Esophagus (tissue), 2 donors: ENCODE results near the gene UBASH3A. TPM values are rescaled to one million over a fixed set of nuclear protein-coding genes. Genes with fewer than 3 reads are reported as not detected.

Experiments used
- H3K27ac ChIP-seq, 2 donors: one replicate each; pipeline ENCODE4 v1.5.1; 2013; ENCODE audit warnings: low read depth in 2 of 2, mild to moderate bottlenecking in 2 of 2, inconsistent platforms in 1 of 2, low read length in 1 of 2, moderate library complexity in 1 of 2
- H3K27me3 ChIP-seq, 2 donors: one replicate each; pipeline ENCODE4 v1.6.1; 2013; ENCODE audit warnings: low read length in 2 of 2, control low read depth in 1 of 2, mild to moderate bottlenecking in 1 of 2; ENCODE audit not compliant: insufficient read depth in 2 of 2, control insufficient read depth in 1 of 2
- H3K36me3 ChIP-seq, 2 donors: one replicate each; pipeline ENCODE4 v1.6.1; 2013; ENCODE audit warnings: low read length in 1 of 2; ENCODE audit not compliant: control insufficient read depth in 2 of 2, insufficient read depth in 2 of 2
- H3K4me1 ChIP-seq, 2 donors: one replicate each; pipeline ENCODE4 v1.6.1; 2013; ENCODE audit warnings: low read length in 1 of 2; ENCODE audit not compliant: control insufficient read depth in 2 of 2, insufficient read depth in 2 of 2
- H3K4me3 ChIP-seq, 2 donors: one replicate each; pipeline ENCODE4 v1.5.1; 2013; ENCODE audit warnings: low read length in 2 of 2, mild to moderate bottlenecking in 2 of 2, low read depth in 1 of 2, moderate library complexity in 1 of 2
- H3K9me3 ChIP-seq, 2 donors: one replicate each; pipeline ENCODE4 v1.6.1; 2013; ENCODE audit warnings: mild to moderate bottlenecking in 2 of 2, low read depth in 1 of 2, low read length in 1 of 2, moderate library complexity in 1 of 2; ENCODE audit not compliant: control insufficient read depth in 2 of 2, insufficient read depth in 1 of 2
- WGBS, 2 donors: extraction: QIAGEN DNeasy Blood & Tissue Kit; methylation state at CpG; one replicate each; pipeline ENCODE4 v1.1.7; 2013; 5-methylcytosine and 5-hydroxymethylcytosine counted together
- polyA plus RNA-seq, 2 donors: library from polyadenylated mRNA; stranded (reverse); fragments of 200-250 nt; gene quantifications; one replicate each; pipeline ENCODE4 v1.2.3, GENCODE V29; 2013
- donor health status: healthy with polysubstance abuse.
- donor health status: Bipolar disorder and iron deficiency.

The UBASH3A gene
- polyA plus RNA-seq, 2 donors: 0.46 to 0.59 TPM

GRCh38 chr21:42423197-42423675 is 19.5 kb downstream of the UBASH3A start:
- Histone ChIP-seq H3K4me3 (no peak overlapping the region), H3K27ac (no peak overlapping the region), H3K36me3 (no peaks in the 10 kb centered on the region), H3K27me3 (no peaks in the 10 kb centered on the region), H3K4me1 (no peaks in the 10 kb centered on the region), H3K9me3 (peaks cover 0 to 6% of the 10 kb centered on the region in 2 donors)
- 75% methylated on average over 10 of the region's 10 CpGs for WGBS, 2 donors

GRCh38 chr21:42423685-42424084 is 20.0 kb downstream of the UBASH3A start:
- no peaks in the 10 kb centered on the region for H3K27me3 ChIP-seq
- H3K27ac ChIP-seq: no peak overlapping the region
- H3K9me3 ChIP-seq: peaks cover 0 to 5% of the 10 kb centered on the region in 2 donors
- H3K4me3 ChIP-seq: no peak overlapping the region
- H3K36me3 ChIP-seq: no peaks in the 10 kb centered on the region
- no peaks in the 10 kb centered on the region for H3K4me1 ChIP-seq
- 69 to 80% methylated on average over 2 of the region's 2 CpGs for WGBS, 2 donors

- H3K27me3 ChIP-seq: no peaks in the 10 kb centered on the region
- WGBS, 2 donors: 55 to 58% methylated on average over 12 of the region's 12 CpGs
- no peak overlapping the region for H3K27ac ChIP-seq
- no peaks in the 10 kb centered on the region for H3K36me3 ChIP-seq
- H3K4me1 ChIP-seq: no peaks in the 10 kb centered on the region
- H3K4me3 ChIP-seq: no peak overlapping the region
- H3K9me3 ChIP-seq: peaks cover 0 to 5% of the 10 kb centered on the region in 2 donors
Observed at GRCh38 chr21:42424914-42425541, 21.3 kb downstream of the UBASH3A start.

DNA sequence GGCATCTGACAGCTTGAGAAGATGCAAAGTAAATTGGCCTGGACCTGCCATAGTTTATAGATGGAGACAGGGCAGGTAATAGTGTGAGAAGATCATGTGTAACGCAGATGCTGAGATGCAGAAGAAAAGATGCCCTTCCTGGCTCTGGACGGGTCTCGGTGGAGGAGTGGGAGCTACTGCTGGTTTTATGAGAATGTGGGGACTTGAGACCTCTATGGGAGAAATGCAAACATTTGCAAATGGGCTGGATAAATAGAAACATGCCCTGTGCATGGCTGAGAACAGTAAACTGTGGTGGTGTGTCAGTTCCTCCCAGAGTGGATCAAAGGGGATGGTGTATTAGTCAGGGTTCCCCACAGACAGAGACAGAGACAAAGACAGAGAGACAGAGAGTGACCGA is 21.9 kb downstream of the UBASH3A start:
- no peak overlapping the region for H3K4me3 ChIP-seq
- 54 to 59% methylated on average over 4 of the region's 4 CpGs for WGBS, 2 donors
- H3K9me3 ChIP-seq: peaks cover 0 to 5% of the 10 kb centered on the region in 2 donors
- no peaks in the 10 kb centered on the region for H3K27me3 ChIP-seq
- H3K4me1 ChIP-seq: no peaks in the 10 kb centered on the region
- H3K36me3 ChIP-seq: no peaks in the 10 kb centered on the region
- no peak overlapping the region for H3K27ac ChIP-seq

DNA sequence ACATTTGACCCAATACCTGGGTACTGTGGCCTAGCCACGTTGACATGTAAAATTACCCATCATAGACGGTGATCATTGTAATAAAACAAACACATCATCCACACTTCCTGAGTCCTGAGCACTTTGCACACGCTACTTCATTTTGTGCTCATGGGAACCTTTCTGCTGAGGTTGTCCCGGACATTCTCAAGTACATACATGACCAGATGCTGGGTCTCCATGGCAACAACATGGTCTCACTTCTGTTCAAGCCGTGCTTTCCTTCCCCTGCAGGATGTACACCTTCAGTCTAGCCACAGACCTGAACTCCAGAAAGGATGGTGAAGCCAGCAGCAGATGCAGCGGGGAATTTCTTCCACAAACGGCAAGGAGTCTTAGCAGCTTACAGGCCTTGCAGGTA is 22.7 kb downstream of the UBASH3A start:
- Histone ChIP-seq H3K27me3 (no peaks in the 10 kb centered on the region), H3K4me1 (no peaks in the 10 kb centered on the region), H3K4me3 (no peak overlapping the region), H3K36me3 (no peaks in the 10 kb centered on the region), H3K27ac (no peak overlapping the region), H3K9me3 (no peaks in the 10 kb centered on the region)
- 73 to 77% methylated on average over 7 of the region's 7 CpGs for WGBS, 2 donors

GRCh38 chr21:42426876-42427480 is 23.3 kb downstream of the UBASH3A start:
- Histone ChIP-seq H3K4me1 (no peaks in the 10 kb centered on the region), H3K27me3 (no peaks in the 10 kb centered on the region), H3K27ac (no peak overlapping the region), H3K36me3 (no peaks in the 10 kb centered on the region), H3K4me3 (no peak overlapping the region), H3K9me3 (peaks cover 0 to 2% of the 10 kb centered on the region in 2 donors)
- WGBS, 2 donors: 82 to 85% methylated on average over 10 of the region's 10 CpGs

- WGBS, 2 donors: 77 to 79% methylated on average over 10 of the region's 10 CpGs
- H3K27me3 ChIP-seq: no peaks in the 10 kb centered on the region
Observed at GRCh38 chr21:42427809-42428419, 24.2 kb downstream of the UBASH3A start.

DNA sequence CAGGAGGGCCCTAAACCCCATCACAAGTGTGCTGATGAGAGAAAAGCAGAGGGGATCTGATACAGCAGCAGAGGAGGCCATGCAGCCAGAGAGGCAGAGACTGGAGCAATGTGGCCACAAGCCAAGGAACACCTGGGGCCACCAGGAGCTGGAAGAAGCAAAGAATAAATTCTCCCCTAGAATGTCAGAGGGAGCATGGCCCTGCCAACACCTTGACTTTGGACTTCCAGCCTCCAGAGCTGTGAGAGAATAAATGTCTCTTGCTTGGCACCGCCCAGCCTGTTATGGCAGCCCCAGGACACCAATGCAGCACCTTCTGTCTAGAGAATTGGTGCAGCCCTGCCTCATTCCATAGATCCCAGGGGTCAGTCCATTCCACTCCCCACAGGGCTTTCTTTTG is 25.3 kb downstream of the UBASH3A start:
- WGBS, 2 donors: 91 to 100% methylated on average over 1 of the region's 1 CpG
- Histone ChIP-seq H3K36me3 (no peaks in the 10 kb centered on the region), H3K27ac (no peak overlapping the region), H3K4me1 (no peaks in the 10 kb centered on the region), H3K27me3 (no peaks in the 10 kb centered on the region), H3K4me3 (no peak overlapping the region), H3K9me3 (peaks cover 0 to 7% of the 10 kb centered on the region in 2 donors)

More at GRCh38 chr21:42427809-42428419, 24.2 kb downstream of the UBASH3A start:
- no peaks in the 10 kb centered on the region for H3K36me3 ChIP-seq
- H3K4me3 ChIP-seq: no peak overlapping the region
- peaks cover 0 to 4% of the 10 kb centered on the region in 2 donors for H3K9me3 ChIP-seq
- H3K4me1 ChIP-seq: no peaks in the 10 kb centered on the region
- no peak overlapping the region for H3K27ac ChIP-seq

- no peak overlapping the region for H3K27ac ChIP-seq
- WGBS, 2 donors: 35 to 50% methylated on average over 9 of the region's 9 CpGs
- H3K27me3 ChIP-seq: no peaks in the 10 kb centered on the region
- no peaks in the 10 kb centered on the region for H3K36me3 ChIP-seq
- H3K9me3 ChIP-seq: peaks cover 0 to 7% of the 10 kb centered on the region in 2 donors
- H3K4me1 ChIP-seq: no peaks in the 10 kb centered on the region
- no peak overlapping the region for H3K4me3 ChIP-seq
Observed at GRCh38 chr21:42429856-42430255, 26.2 kb downstream of the UBASH3A start.
